WERI-Rb-1 (cell line): ENCODE measurements around the gene ACOXL.

Experiments
- DNase-seq: peaks from one replicate; pipeline ENCODE4 v3.0.0-alpha.2; 2020
- H3K27ac ChIP-seq: fragments of 250-450 bp; sonication (Bioruptor Pico); 2 replicates; pipeline ENCODE4 v1.5.1; 2020; ENCODE audit warnings: mild to moderate bottlenecking, moderate library complexity
- H3K27me3 ChIP-seq: fragments of 250-450 bp; sonication (Bioruptor Pico); 2 replicates; pipeline ENCODE4 v1.5.1; 2021; ENCODE audit warnings: mild to moderate bottlenecking, low read depth, moderate library complexity; ENCODE audit not compliant: insufficient read depth, severe bottlenecking
- H3K36me3 ChIP-seq: fragments of 250-450 bp; sonication (Bioruptor Pico); 2 replicates; pipeline ENCODE4 v1.5.1; 2020; ENCODE audit warnings: mild to moderate bottlenecking, moderate library complexity
- H3K4me3 ChIP-seq: 2 replicates; pipeline ENCODE4 v1.5.1; 2011; ENCODE audit warnings: low read depth, mild to moderate bottlenecking, control low read depth, low read length
- H3K9me3 ChIP-seq: fragments of 250-450 bp; sonication (Bioruptor Pico); 2 replicates; pipeline ENCODE4 v1.5.1; 2021; ENCODE audit warnings: mild to moderate bottlenecking, moderate library complexity; ENCODE audit not compliant: severe bottlenecking
- CTCF ChIP-seq: IDR thresholded peaks from 2 replicates; pipeline ENCODE4 v1.5.1; 2011; ENCODE audit warnings: low read depth, mild to moderate bottlenecking, control low read depth, inconsistent platforms, low read length

Gene ACOXL

GRCh38 chr2:110812726-110813645 is 80.6 kb downstream of the ACOXL start:
- H3K27me3 ChIP-seq, result peaks cover 87% of the 10 kb centered on the region
- no peak overlapping the region for H3K27ac ChIP-seq
- no peaks in the 10 kb centered on the region for H3K36me3 ChIP-seq
- TF ChIP-seq CTCF, result no peak
- no peak overlapping the region for H3K4me3 ChIP-seq
- no peaks in the 10 kb centered on the region for H3K9me3 ChIP-seq
- DNase-seq, result no peak

GRCh38 chr2:110813896-110814295 is 81.5 kb downstream of the ACOXL start:
- no peaks in the 10 kb centered on the region for H3K9me3 ChIP-seq
- TF ChIP-seq CTCF, result no peak
- H3K36me3 ChIP-seq, result no peaks in the 10 kb centered on the region
- no peak for DNase-seq
- H3K4me3 ChIP-seq, result no peak overlapping the region
- peaks cover 80% of the 10 kb centered on the region for H3K27me3 ChIP-seq
- no peak overlapping the region for H3K27ac ChIP-seq

GRCh38 chr2:110815938-110816337 is 83.6 kb downstream of the ACOXL start:
- Histone ChIP-seq H3K9me3 (no peaks in the 10 kb centered on the region), H3K4me3 (no peak overlapping the region), H3K36me3 (no peaks in the 10 kb centered on the region), H3K27ac (no peak overlapping the region), H3K27me3 (peaks cover 82% of the 10 kb centered on the region)
- no peak for DNase-seq
- TF ChIP-seq CTCF, result no peak

- TF ChIP-seq CTCF, result no peak
- Histone ChIP-seq H3K36me3 (no peaks in the 10 kb centered on the region), H3K9me3 (no peaks in the 10 kb centered on the region), H3K4me3 (no peak overlapping the region), H3K27ac (no peak overlapping the region), H3K27me3 (peaks cover 78% of the 10 kb centered on the region)
- no peak for DNase-seq
Observed at GRCh38 chr2:110816404-110817365, 84.3 kb downstream of the ACOXL start.

GRCh38 chr2:110818767-110819481 is 86.6 kb downstream of the ACOXL start:
- Histone ChIP-seq H3K36me3 (no peaks in the 10 kb centered on the region), H3K27me3 (peaks cover 63% of the 10 kb centered on the region), H3K27ac (no peak overlapping the region), H3K4me3 (no peak overlapping the region), H3K9me3 (no peaks in the 10 kb centered on the region)
- no peak for TF ChIP-seq CTCF
- no peak for DNase-seq
